NCI-H2107 treated with DMSO at 0.1 percent for 48 hours (cell line): Measurements from ENCODE around the gene MLXIP.

Experiments
- DNase-seq: peaks from one replicate; lab custom pipeline; 2025; ENCODE audit not compliant: unreplicated experiment; lab: John Stamatoyannopoulos, UW

Gene MLXIP

DNA sequence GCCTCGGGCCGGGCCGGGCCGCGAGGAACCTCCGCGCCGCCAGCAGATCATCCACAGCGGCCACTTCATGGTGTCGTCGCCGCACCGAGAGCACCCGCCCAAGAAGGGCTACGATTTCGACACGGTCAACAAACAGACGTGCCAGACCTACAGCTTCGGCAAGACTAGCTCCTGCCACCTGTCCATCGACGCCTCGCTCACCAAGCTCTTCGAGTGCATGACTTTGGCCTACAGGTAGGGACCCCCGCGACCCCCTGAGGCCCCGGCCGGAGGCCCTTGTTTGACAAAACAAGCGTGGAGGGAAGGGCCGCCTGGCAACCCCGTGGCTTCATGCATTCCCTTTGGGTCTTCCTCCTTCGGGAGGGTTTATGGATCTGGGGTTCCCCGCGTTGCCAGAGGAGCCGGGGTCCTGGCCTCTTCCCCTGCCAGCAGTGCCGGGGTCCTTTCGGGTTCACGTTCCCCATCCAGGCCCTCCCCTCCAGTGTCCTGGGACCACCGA is 526 bp downstream of the MLXIP start:
- DNase-seq = no peak

DNA sequence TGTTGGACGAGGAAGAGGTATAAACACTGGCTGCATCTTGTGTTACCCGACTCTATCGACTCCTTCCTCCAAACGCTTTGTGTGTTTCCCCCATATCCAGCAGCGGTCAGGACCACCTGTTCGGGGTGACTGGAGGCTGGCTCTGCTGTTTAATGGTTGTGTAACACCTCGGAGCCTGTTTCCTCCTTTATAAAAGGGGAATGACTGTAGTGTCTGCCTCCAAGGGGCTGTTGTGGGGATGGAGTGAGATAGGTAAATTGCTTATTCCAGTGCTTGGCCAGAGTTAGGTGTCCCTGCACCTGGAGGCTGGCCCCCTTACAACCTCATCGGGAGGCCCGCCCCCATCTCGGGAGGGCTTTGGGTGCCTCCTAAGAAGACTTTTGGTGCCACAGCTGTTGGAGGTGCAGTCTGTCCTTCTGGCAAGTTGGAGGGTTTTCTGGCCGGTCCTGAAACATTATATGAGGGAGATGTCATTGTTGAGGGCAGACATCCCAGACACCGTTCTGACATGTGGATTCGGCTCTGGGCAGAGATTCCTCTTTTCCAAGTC is 1.1 kb downstream of the MLXIP start:
- DNase-seq = no peak

DNA sequence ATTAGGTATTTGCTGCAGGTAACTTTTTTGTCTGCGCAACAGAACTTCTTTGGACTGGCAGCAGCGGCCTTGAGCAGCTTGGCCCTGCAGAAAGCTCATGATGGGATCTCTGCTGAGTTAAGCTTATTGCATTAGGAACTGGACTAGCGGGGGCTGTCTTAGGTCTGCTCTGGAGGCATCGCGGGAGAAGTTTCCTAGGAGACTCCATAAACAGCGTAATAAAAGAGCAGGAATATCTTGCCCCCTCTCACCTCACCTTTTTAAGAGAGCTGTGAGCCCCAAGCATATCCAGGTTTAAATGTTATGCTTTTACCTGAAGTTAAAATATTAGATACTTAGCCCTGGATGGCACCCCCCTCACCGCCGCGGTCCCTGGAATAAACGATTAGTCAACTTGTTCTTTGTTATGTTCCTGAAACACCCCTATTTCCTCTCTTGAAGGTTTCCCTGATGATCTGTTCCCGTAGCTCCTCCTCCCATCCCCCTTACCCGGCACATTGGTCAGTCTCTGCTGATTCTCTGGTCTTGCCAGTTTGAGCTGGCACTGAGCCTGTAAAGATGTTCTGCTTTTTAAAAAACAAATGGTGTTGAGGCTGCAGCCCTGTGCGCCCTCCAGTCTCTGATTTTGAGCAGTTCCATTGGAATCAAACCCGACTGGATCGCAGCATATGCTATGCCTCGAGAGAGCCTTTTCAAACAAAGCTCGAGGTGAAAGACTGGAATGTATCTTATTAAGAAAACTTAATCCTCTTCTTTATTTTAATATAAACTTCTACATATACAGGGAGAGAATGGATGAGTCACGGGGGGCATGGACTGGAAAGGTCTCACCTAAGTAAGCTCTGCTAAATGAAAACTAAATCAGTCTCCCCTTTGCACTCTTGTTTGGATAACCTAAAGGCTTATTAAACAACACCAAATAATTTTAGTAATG is 1.9 kb downstream of the MLXIP start:
- peak; percentile 27 for DNase-seq

GRCh38 chr12:122081083-122081696 is 2.6 kb downstream of the MLXIP start:
- DNase-seq = no peak

DNA sequence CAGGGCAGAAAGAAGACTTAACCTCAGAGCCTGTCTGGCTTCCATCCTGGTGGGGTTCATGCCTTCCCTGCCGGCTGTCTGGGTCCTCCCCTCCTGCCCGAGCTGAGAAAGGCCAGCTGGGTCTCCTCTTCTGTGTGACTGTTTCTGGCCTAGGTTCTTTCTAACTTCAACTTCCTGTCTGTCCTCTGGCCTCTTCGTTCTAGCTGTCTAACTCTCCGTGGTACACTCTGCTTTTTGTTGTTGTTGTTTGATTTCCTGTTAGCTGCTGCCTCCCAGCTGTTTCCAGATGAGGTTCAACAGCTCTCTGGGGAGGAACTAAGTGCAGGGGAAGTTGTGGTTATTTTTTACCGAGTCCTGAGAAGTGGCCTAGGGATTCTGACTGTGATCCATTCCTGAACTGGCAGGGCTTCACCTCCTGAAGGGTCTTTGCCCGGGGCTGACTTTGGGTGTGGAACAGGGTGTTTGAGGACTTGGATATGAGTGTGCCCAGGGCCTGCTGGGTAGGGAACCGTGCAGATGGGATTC is 3.2 kb downstream of the MLXIP start:
- peak; percentile 17 for DNase-seq

DNA sequence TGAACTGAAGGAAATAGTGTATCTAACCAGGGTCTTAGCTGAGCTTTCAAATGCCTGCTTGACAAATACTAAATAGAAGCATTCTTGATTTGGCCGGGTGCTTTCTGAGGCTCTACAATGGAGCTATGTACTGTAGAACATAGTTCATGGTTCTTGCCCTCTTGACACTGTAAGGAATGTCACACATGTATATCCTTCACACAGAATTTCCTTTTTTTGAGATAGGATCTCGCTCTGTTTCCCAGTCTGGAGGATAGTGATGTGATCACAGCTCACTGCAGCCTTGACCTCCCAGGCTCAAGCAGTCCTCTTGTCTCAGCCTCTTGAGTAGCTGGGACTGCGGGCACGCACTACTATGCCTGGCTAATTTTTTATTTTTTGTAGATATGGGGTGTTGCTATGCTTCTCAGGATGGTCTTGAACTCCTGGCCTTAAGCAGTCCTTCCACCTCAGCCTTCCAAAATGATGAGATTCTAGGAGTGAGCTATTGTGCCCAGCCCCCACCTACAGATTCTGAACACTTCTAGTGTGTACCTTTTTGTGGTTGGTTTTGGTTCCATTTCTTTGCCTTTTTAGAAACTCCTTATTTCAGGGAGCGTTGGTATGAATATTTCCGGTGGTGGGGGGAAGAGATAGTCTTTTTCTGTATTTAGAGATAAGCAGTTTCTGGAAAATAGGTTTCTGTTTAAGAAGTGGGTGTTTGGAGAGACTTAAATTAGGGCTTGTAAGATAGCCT is 4.2 kb downstream of the MLXIP start:
- DNase-seq = no peak

DNA sequence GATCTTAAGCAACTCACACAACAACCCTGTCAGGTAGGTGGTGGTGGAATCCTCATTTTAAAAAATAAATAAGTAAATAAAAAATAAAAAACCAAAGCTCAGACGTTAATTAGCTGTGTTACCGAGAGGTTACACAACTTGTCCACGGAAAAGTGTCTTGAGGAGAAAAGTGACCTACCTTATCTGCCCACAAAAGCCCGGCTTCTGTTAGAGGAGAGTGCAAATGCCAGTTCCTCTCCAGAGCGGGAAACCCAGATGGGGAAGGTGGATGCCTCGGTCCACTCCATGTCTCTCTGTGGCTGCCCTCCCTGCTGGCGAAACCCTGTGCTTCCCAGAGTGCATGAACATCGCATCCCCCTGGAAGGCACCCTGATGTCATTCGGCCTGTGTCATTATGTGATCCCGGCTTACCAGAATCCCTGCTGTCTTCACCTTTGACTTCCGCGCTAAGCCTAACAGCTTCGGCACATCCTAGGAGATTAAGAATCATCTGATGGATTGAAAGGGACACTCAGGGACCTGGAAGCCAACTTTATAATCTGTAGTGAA is 6.4 kb downstream of the MLXIP start:
- no peak for DNase-seq

DNA sequence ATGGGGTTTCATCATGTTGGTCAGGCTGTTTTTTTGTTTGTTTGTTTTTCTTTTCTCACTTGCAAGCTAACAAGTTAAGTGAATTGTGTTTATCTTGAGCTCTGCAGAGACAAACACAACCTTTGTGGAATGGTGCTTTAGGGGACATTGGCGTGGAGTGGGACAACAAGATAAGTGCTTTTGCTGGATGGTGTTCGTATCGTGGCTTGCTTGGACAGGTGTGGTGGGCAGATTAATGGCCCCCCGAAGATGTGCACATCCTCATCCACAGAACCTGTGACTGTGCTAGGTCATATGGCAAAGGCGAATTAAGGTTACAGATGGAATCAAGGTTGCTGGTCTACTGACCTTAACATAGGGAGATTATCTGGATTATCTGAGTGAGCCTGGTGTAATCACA is 7.0 kb downstream of the MLXIP start:
- no peak for DNase-seq

- DNase-seq = no peak
Observed at GRCh38 chr12:122086116-122086515, 7.6 kb downstream of the MLXIP start.

- no peak for DNase-seq
Observed at GRCh38 chr12:122086641-122087285, 8.2 kb downstream of the MLXIP start.

DNA sequence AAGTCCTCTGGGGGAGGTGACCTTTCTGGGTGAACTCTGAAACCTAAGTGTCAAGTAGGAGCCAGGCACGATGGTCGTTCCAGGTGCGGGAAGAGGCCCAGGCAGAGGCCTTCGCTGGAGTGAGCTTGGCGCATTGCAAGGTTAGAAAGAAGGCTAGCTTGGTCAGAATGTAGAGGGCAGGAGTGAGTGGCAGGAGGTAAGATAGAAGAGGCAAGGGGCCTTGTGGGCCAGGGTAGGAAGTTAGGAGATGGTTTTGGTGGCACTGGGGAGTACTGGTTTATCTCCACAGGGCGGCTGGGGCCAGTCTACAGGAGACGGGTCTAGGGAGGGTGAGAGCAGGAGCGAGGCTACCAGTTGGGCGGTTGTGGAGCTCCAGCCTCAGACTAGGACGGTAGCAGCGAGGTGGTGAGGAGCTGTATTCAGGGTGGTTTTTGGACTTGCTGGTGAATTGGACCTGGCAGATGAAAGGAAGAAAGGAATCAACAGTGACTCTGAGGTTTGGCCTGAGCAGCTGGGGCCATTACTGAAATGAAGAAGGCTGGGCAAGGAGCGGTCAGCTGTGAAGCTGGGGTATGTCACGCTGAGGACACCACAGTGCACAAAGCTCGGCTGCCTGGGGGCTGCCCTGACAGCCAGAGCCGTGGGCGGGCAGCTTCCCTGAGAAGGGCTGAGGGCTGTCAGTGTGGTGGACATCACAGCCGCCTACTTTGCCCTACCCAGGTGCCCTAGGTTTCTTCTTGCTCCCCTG is 9.0 kb downstream of the MLXIP start:
- DNase-seq = no peak

- peak; percentile 20 for DNase-seq
Observed at GRCh38 chr12:122088179-122088810, 9.7 kb downstream of the MLXIP start.

- DNase-seq = peak; percentile 29
Observed at GRCh38 chr12:122089077-122089476, 10.5 kb downstream of the MLXIP start.

- no peak for DNase-seq
Observed at GRCh38 chr12:122090759-122091515, 12.4 kb downstream of the MLXIP start.

GRCh38 chr12:122093098-122093883 is 14.7 kb downstream of the MLXIP start:
- DNase-seq = no peak

DNA sequence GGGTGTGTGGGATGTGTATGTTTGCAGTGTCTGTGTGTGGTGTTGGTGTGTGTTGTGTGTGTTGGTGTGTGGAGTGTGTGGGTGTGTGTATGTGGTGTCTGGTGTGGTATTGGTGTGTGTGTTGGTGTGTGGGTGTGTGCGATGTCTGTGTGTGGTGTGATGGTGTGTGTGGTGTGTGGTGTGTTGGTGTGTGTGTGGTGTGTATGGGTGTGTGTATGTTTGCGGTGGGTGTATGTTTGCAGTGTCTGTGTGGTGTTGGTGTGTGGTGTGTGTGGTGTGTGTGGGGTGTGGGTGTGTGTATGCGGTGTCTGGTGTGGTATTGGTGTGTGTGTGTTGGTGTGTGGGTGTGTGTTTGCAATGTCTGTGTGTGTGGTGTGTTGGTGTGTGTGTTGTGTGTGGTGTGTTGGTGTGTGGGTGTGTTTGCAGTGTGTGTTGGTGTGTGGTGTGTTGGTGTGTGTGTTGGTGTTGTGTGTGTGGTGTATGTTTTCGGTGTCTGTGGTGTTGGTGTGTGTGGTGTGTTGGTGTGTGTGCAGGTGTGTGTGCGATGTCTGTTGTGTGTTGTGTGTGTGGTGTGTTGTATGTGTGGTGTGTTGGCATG is 15.7 kb downstream of the MLXIP start:
- DNase-seq = no peak
